ENCODE data around the gene NCOA6. TPM values are rescaled to one million over a fixed set of nuclear protein-coding genes. Genes with fewer than 3 reads are reported as not detected.
A peak's percentile ranks its signal among the peaks of the same experiment; 100 is the strongest.

Gene NCOA6
- total and polyA plus RNA-seq, 7 experiments from 2014 or later: 4.6 to 31.9 (median 26.5) TPM

DNA sequence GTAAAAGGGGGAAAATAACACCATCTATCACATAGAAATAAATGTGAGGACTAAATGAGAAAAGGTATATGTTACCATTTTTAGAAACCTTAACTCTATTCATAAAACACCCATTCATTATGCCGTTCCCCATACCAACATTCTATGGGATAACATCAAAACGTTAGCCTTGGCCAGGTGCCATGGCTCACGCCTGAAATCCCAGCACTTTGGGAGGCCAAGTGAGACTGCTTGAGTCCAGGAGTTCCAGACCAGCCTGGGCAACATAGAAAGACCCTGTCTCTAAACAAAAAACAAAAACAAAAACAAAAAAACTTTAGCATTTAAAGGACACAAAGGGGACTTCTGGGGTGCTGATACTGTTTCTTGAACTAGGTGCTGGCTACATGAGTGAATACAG lies 149.9 kb downstream of the NCOA6 start:
- Histone ChIP-seq H3K4me1 (ENCODE audit: control insufficient read depth in 2 of 2, insufficient read depth in 2 of 2, low read length in 2 of 2) (peaks cover 4 to 5% of the 10 kb centered on the region in 2 donors), H3K9me3 (ENCODE audit: control insufficient read depth in 2 of 3, low read length in 3 of 3) (no peaks in the 10 kb centered on the region), H3K27me3 (ENCODE audit: control insufficient read depth in 2 of 2, insufficient read depth in 2 of 2, low read length in 2 of 2) (no peaks in the 10 kb centered on the region), H3K27ac (ENCODE audit: low read depth, low read length) (peak overlapping the region; percentile 29), H3K36me3 (ENCODE audit: control insufficient read depth in 2 of 3, insufficient read depth in 3 of 3, low read length in 3 of 3) (no peaks in the 10 kb centered on the region), H3K4me3 (ENCODE audit: low read length) (no peak overlapping the region)
- CTCF ChIA-PET: no interaction called here
- DNase-seq: no peak
- Mint-ChIP-seq H3K9me3 (no peaks in the 10 kb centered on the region), H3K4me1 (peaks cover 14 to 37% (median 24%) of the 10 kb centered on the region in 7 donors), H3K27ac (peak overlapping the region in 2 of 9 donors; percentile 56 to 95), H3K36me3 (peaks cover 0 to 4% (median 0%) of the 10 kb centered on the region in 5 donors), H3K27me3 (no peaks in the 10 kb centered on the region), H3K4me3 (peak overlapping the region in 9 of 10 donors; percentile 27 to 99 (median 96))
- intact Hi-C loops (cut with micrococcal nuclease): loop anchor here in 1 of 2 donors (10.0 kb wide), 1 partner anchor 149 kb away; the partner anchor contains the start of gene NCOA6
- no peak for ATAC-seq
- POLR2A ChIA-PET: no interaction called here

DNA sequence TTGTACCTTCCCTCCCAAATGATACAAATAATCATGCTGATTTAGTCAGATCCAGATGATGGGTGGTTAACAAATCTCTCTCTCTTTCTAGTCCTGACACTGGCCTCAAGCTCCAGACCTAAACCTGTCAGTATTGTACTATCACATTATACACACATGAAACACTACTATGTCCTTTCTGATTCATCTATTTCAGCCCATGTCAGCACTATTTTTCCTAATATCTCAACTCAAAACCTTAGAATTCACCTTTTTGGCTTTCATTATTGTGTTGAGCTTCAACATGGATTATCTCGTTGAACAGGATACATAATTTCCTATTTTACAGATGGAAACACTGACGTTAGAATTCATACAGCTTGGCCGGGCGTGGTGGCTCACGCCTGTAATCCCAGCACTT lies 152.0 kb downstream of the NCOA6 start:
- Mint-ChIP-seq H3K36me3 (peaks cover 0 to 8% (median 4%) of the 10 kb centered on the region in 5 donors), H3K27ac (no peak overlapping the region), H3K27me3 (no peaks in the 10 kb centered on the region), H3K4me3 (no peak overlapping the region), H3K4me1 (peaks cover 14 to 34% (median 24%) of the 10 kb centered on the region in 7 donors), H3K9me3 (no peaks in the 10 kb centered on the region)
- Histone ChIP-seq H3K36me3 (ENCODE audit: control insufficient read depth in 2 of 3, insufficient read depth in 3 of 3, low read length in 3 of 3) (peaks cover 0 to 3% (median 0%) of the 10 kb centered on the region in 3 experiments), H3K4me3 (ENCODE audit: low read length) (no peak overlapping the region), H3K27ac (ENCODE audit: low read depth, low read length) (no peak overlapping the region), H3K4me1 (ENCODE audit: control insufficient read depth in 2 of 2, insufficient read depth in 2 of 2, low read length in 2 of 2) (peaks cover 4 to 5% of the 10 kb centered on the region in 2 donors), H3K9me3 (ENCODE audit: control insufficient read depth in 2 of 3, low read length in 3 of 3) (no peaks in the 10 kb centered on the region), H3K27me3 (ENCODE audit: control insufficient read depth in 2 of 2, insufficient read depth in 2 of 2, low read length in 2 of 2) (no peaks in the 10 kb centered on the region)
- no peak for DNase-seq
- ChIA-PET CTCF (interaction anchor here (0.6 kb wide), 1 partner anchor 8 kb away, joined by 4 read pairs; no protein-coding TSS in a partner anchor), POLR2A (interaction anchor here (0.6 kb wide), 2 partner anchors 15 to 592 kb away, joined by 4 read pairs; no protein-coding TSS in a partner anchor)
- intact Hi-C loops (cut with micrococcal nuclease): loop anchor here in 1 of 2 donors (10.0 kb wide), 1 partner anchor 151 kb away; the partner anchor contains the start of gene NCOA6
- ATAC-seq: no peak

- H3K4me3 ChIP-seq (ENCODE audit: low read length): no peak overlapping the region
- ChIA-PET CTCF (no interaction called here), POLR2A (no interaction called here)
- Mint-ChIP-seq H3K27ac (no peak overlapping the region), H3K4me3 (no peak overlapping the region), H3K36me3 (peaks cover 0 to 12% (median 9%) of the 10 kb centered on the region in 5 donors), H3K4me1 (peaks cover 4 to 14% (median 9%) of the 10 kb centered on the region in 7 donors), H3K27me3 (no peaks in the 10 kb centered on the region), H3K9me3 (no peaks in the 10 kb centered on the region)
- ATAC-seq (no peak), DNase-seq (no peak)
- H3K27me3 ChIP-seq (ENCODE audit: control insufficient read depth in 2 of 2, insufficient read depth in 2 of 2, low read length in 2 of 2): no peaks in the 10 kb centered on the region
- H3K36me3 ChIP-seq (ENCODE audit: control insufficient read depth in 2 of 3, insufficient read depth in 3 of 3, low read length in 3 of 3): peaks cover 0 to 3% (median 0%) of the 10 kb centered on the region in 3 experiments
- no peaks in the 10 kb centered on the region for H3K4me1 ChIP-seq (ENCODE audit: control insufficient read depth in 2 of 2, insufficient read depth in 2 of 2, low read length in 2 of 2)
- H3K27ac ChIP-seq (ENCODE audit: low read depth, low read length): no peak overlapping the region
- H3K9me3 ChIP-seq (ENCODE audit: control insufficient read depth in 2 of 3, low read length in 3 of 3): no peaks in the 10 kb centered on the region
- intact Hi-C loops (cut with micrococcal nuclease): no loop called here
Measured at GRCh38 chr20:34669094-34669493, 156.4 kb downstream of the NCOA6 start.

Other genes starting within 250 kb of the NCOA6 start
- 10 to 100 TPM in 4 of 5 experiments, 1 to 10 TPM in 1; 8.6 to 21.3 (median 16.1) TPM for gene PIGU, start 148.6 kb downstream of the NCOA6 start, total RNA-seq
- 10 to 100 TPM; 27.9 to 34.5 TPM for gene PIGU, start 148.6 kb downstream of the NCOA6 start, polyA plus RNA-seq
- 10 to 100 TPM in 2 of 5 experiments, 1 to 10 TPM in 3; 1.2 to 41.4 (median 1.5) TPM for gene TP53INP2, start 121.3 kb downstream of the NCOA6 start, total RNA-seq
- gene TP53INP2, start 121.3 kb downstream of the NCOA6 start, polyA plus RNA-seq: under 1 TPM; 0.04 to 0.44 TPM
- gene GGT7, start 47.2 kb upstream of the NCOA6 start, total RNA-seq: 10 to 100 TPM; 13.9 to 50.6 (median 46.1) TPM
- gene GGT7, start 47.2 kb upstream of the NCOA6 start, polyA plus RNA-seq: 10 to 100 TPM in 1 of 2 donors, 1 to 10 TPM in 1; 6.2 to 10.6 TPM
- 10 to 100 TPM; 37.3 to 51.7 (median 43.3) TPM for gene ACSS2, start 51.0 kb upstream of the NCOA6 start, total RNA-seq
- 10 to 100 TPM; 14.6 to 17.5 TPM for gene ACSS2, start 51.0 kb upstream of the NCOA6 start, polyA plus RNA-seq
- gene GSS, start 130.2 kb upstream of the NCOA6 start, total RNA-seq: 10 to 100 TPM; 25.9 to 54.4 (median 45.8) TPM
- 10 to 100 TPM; 31.6 to 35.5 TPM for gene GSS, start 130.2 kb upstream of the NCOA6 start, polyA plus RNA-seq
- 1 to 10 TPM in 1 of 5 experiments, under 1 TPM in 4; 0.15 to 1.0 (median 0.44) TPM for gene MYH7B, start 130.2 kb upstream of the NCOA6 start, total RNA-seq
- gene MYH7B, start 130.2 kb upstream of the NCOA6 start, polyA plus RNA-seq: under 1 TPM in 1 of 2 donors, not detected in 1; 0.52 TPM

Measured in naive thymus-derived CD4-positive, alpha-beta T cell (primary cell).